Caco-2 (cell line): ENCODE measurements around the gene HAPLN2. TPM values are rescaled to one million over a fixed set of nuclear protein-coding genes. Genes with fewer than 3 reads are reported as not detected.

Experiments used
- BruUV-seq: library from RNA; stranded (reverse); fragments of 400-500 nt; replicated peaks from 2 replicates; lab custom pipeline; 2021; lab: Mats Ljungman, UMichigan
- CTCF ChIA-PET: fragments of 300-600 bp; sonication (Branson Sonifier 250); formaldehyde crosslinking; loops from one replicate; lab custom pipeline; 2022; ENCODE audit warnings: antibody characterized with exemption; lab: Charles Lee
- POLR2A ChIA-PET: fragments of 300-600 bp; sonication (Branson Sonifier 250); formaldehyde crosslinking; loops from one replicate; lab custom pipeline; 2022; ENCODE audit warnings: antibody characterized with exemption; lab: Charles Lee
- DNase-seq, 2 experiments: peaks; one replicate each; pipeline versions ENCODE4 v3.0.0 to v3.0.0-alpha.2; 2020 to 2022
- H3K27me3 ChIP-seq: replicated peaks from 2 replicates; pipeline ENCODE4 v1.6.0; 2011; ENCODE audit warnings: low read length; ENCODE audit not compliant: control insufficient read depth, insufficient read depth
- H3K36me3 ChIP-seq: 2 replicates; pipeline ENCODE4 v1.5.1; 2011; ENCODE audit warnings: low read length; ENCODE audit not compliant: control insufficient read depth, insufficient read depth
- H3K4me1 ChIP-seq: fragments of 250-450 bp; sonication (Bioruptor Pico); 2 replicates; pipeline ENCODE4 v1.5.1; 2020; ENCODE audit warnings: mild to moderate bottlenecking
- H3K4me3 ChIP-seq: 2 replicates; pipeline ENCODE4 v1.5.1; 2011; ENCODE audit warnings: low read depth, mild to moderate bottlenecking, control low read depth, low read length
- H3K9me3 ChIP-seq: fragments of 250-450 bp; sonication (Bioruptor Pico); 2 replicates; pipeline ENCODE4 v1.5.1; 2020; ENCODE audit warnings: mild to moderate bottlenecking, moderate library complexity
- H3K27ac Mint-ChIP-seq: one replicate; pipeline ENCODE4 v1.8.0; 2022; ENCODE audit warnings: mixed read lengths; ENCODE audit not compliant: unreplicated experiment
- H3K27me3 Mint-ChIP-seq: one replicate; pipeline ENCODE4 v1.8.0; 2022; ENCODE audit warnings: mixed read lengths; ENCODE audit not compliant: insufficient read depth, unreplicated experiment
- H3K36me3 Mint-ChIP-seq: one replicate; pipeline ENCODE4 v1.8.0; 2022; ENCODE audit warnings: mild to moderate bottlenecking, mixed read lengths; ENCODE audit not compliant: insufficient read depth, unreplicated experiment
- H3K4me1 Mint-ChIP-seq: one replicate; pipeline ENCODE4 v1.8.0; 2022; ENCODE audit warnings: low read depth, mixed read lengths; ENCODE audit not compliant: unreplicated experiment
- H3K4me3 Mint-ChIP-seq: one replicate; pipeline ENCODE4 v1.8.0; 2022; ENCODE audit warnings: mild to moderate bottlenecking, moderate library complexity, mixed read lengths; ENCODE audit not compliant: unreplicated experiment
- H3K9me3 Mint-ChIP-seq: one replicate; pipeline ENCODE4 v1.8.0; 2022; ENCODE audit warnings: mixed read lengths; ENCODE audit not compliant: unreplicated experiment
- CTCF ChIP-seq, 2 experiments: fragments of 200-600 bp in 1 of 2; IDR thresholded peaks; 1 replicate in 1 of 2; 2 replicates in 1 of 2; pipeline versions ENCODE4 v1.5.1 to v1.8.0; 2011 to 2022; ENCODE audit warnings: antibody characterized with exemption in 1 of 2, control low read depth in 1 of 2, inconsistent platforms in 1 of 2, low read depth in 1 of 2, low read length in 1 of 2, mild to moderate bottlenecking in 1 of 2, moderate library complexity in 1 of 2; ENCODE audit not compliant: insufficient read depth in 1 of 2, severe bottlenecking in 1 of 2, unreplicated experiment in 1 of 2
- intact Hi-C: fragments of 100-400 bp; cut with micrococcal nuclease; formaldehyde crosslinking; loops from one replicate; pipeline ENCODE4 v1.10.0; 2022; ENCODE audit not compliant: unreplicated experiment
- total RNA-seq: library from RNA; stranded (reverse); gene quantifications from 2 replicates; pipeline ENCODE4 v1.2.3, GENCODE V29; 2022

The HAPLN2 gene
- total RNA-seq, 1 experiment from 2014 or later: not detected

- no peaks in the 10 kb centered on the region for H3K9me3 ChIP-seq
- no peak for TF ChIP-seq CTCF (IDR thresholded peaks at IDR 0.05; ENCODE audit: insufficient read depth in 1 of 2, low read depth in 1 of 2, low read length in 1 of 2, severe bottlenecking in 1 of 2, unreplicated experiment in 1 of 2)
- no peaks in the 10 kb centered on the region for H3K27me3 ChIP-seq
- DNase-seq: no peak
- peak overlapping the region; percentile 18 for H3K4me3 ChIP-seq
- H3K27ac Mint-ChIP-seq: peak overlapping the region; percentile 92
- BruUV-seq: TSS peak; percentile 84
- no peaks in the 10 kb centered on the region for H3K27me3 Mint-ChIP-seq
- H3K36me3 ChIP-seq: no peaks in the 10 kb centered on the region
- no peaks in the 10 kb centered on the region for H3K9me3 Mint-ChIP-seq
- POLR2A ChIA-PET: interaction anchor here (0.6 to 1.9 kb wide), 2 partner anchors 16 to 81 kb away, joined by 3 to 28 read pairs; partner anchors contain the start of gene NES
- CTCF ChIA-PET: interaction anchor here (0.6 to 3.1 kb wide), 13 partner anchors 9 to 267 kb away, joined by 3 to 61 read pairs (median 5); partner anchors contain the start of genes CRABP2, ISG20L2, METTL25B and NES
- H3K4me3 Mint-ChIP-seq: peak overlapping the region; percentile 77
- intact Hi-C loops: loop anchor here (1.0 kb wide), 1 partner anchor 18 kb away; no protein-coding TSS in a partner anchor
- H3K36me3 Mint-ChIP-seq: peaks cover 4% of the 10 kb centered on the region
- H3K4me1 ChIP-seq: peaks cover 48% of the 10 kb centered on the region
- peaks cover 56% of the 10 kb centered on the region for H3K4me1 Mint-ChIP-seq
Measured at GRCh38 chr1:156660752-156661112, 41.5 kb downstream of the HAPLN2 start.

GRCh38 chr1:156662005-156662799 is 43.0 kb downstream of the HAPLN2 start:
- Mint-ChIP-seq H3K9me3 (no peaks in the 10 kb centered on the region), H3K27me3 (no peaks in the 10 kb centered on the region), H3K4me1 (peaks cover 66% of the 10 kb centered on the region), H3K36me3 (peaks cover 4% of the 10 kb centered on the region), H3K4me3 (no peak overlapping the region), H3K27ac (peak overlapping the region; percentile 34)
- intact Hi-C loops: no loop called here
- H3K36me3 ChIP-seq: no peaks in the 10 kb centered on the region
- no TSS peak for BruUV-seq
- no peak overlapping the region for H3K4me3 ChIP-seq
- peaks cover 63% of the 10 kb centered on the region for H3K4me1 ChIP-seq
- CTCF ChIA-PET: interaction anchor here (0.6 to 3.1 kb wide), 3 partner anchors 15 to 176 kb away, joined by 5 to 61 read pairs (median 6); partner anchors contain the start of gene NES
- no peaks in the 10 kb centered on the region for H3K9me3 ChIP-seq
- H3K27me3 ChIP-seq: no peaks in the 10 kb centered on the region
- POLR2A ChIA-PET: interaction anchor here (1.9 kb wide), 1 partner anchor 14 kb away, joined by 28 read pairs; the partner anchor contains the start of gene NES
- DNase-seq: no peak
- no peak for TF ChIP-seq CTCF (IDR thresholded peaks at IDR 0.05; ENCODE audit: insufficient read depth in 1 of 2, low read depth in 1 of 2, low read length in 1 of 2, severe bottlenecking in 1 of 2, unreplicated experiment in 1 of 2)

- Histone ChIP-seq H3K4me1 (peaks cover 64% of the 10 kb centered on the region), H3K9me3 (no peaks in the 10 kb centered on the region), H3K4me3 (no peak overlapping the region), H3K36me3 (no peaks in the 10 kb centered on the region), H3K27me3 (no peaks in the 10 kb centered on the region)
- peaks cover 66% of the 10 kb centered on the region for H3K4me1 Mint-ChIP-seq
- H3K36me3 Mint-ChIP-seq: peaks cover 4% of the 10 kb centered on the region
- no peaks in the 10 kb centered on the region for H3K27me3 Mint-ChIP-seq
- H3K4me3 Mint-ChIP-seq: no peak overlapping the region
- H3K9me3 Mint-ChIP-seq: no peaks in the 10 kb centered on the region
- DNase-seq: no peak
- TF ChIP-seq CTCF (IDR thresholded peaks at IDR 0.05; ENCODE audit: insufficient read depth in 1 of 2, low read depth in 1 of 2, low read length in 1 of 2, severe bottlenecking in 1 of 2, unreplicated experiment in 1 of 2): no peak
- ChIA-PET CTCF (interaction anchor here (0.7 kb wide), 1 partner anchor 464 kb away, joined by 5 read pairs; no protein-coding TSS in a partner anchor), POLR2A (interaction anchor here (0.6 kb wide), 1 partner anchor 187 kb away, joined by 10 read pairs; no protein-coding TSS in a partner anchor)
- H3K27ac Mint-ChIP-seq: peak overlapping the region; percentile 89
- intact Hi-C loops: no loop called here
- BruUV-seq: no TSS peak
Measured at GRCh38 chr1:156662800-156663055, 43.5 kb downstream of the HAPLN2 start.
